ENCODE data around the gene SLC16A4.

- TF ChIP-seq EZH2 (optimal IDR thresholded peaks at IDR 0.05; ENCODE audit: low read depth, low read length), result no peak
- TF ChIP-seq CTCF (IDR thresholded peaks at IDR 0.05; ENCODE audit: low read length), result no peak
These were observed 72.8 kb downstream of the SLC16A4 start for GRCh38 chr1:110318046-110318445.
